ENCODE data around the gene DHX35.
"Not testable (repeated sequence)": the region's sequence is repeated elsewhere in the genome, so short reads cannot be mapped to it uniquely, and the experiment has no call there.

The DHX35 gene

DNA sequence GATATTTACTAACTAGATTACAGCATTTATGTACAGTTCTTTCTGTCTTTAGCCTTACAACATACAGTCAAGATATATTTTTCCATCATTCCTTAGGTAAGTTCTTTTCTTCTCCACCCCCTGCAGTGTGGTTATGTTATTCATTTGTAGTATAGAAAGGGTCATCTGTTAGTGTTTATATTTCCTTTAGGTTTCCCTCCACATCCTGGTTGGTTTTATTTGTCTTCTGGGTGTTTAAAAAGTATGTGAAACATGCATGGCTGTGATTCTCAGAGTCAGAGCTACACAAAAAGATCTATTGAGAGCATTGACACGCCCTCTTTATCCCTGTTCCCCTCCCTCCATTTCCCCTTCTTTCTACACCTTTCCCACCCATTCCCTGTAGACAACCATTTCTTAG is 20.1 kb downstream of the DHX35 start:
- H3K9me3 ChIP-seq (ENCODE audit: insufficient read depth, low read depth, low read length): no peaks in the 10 kb centered on the region
- H3K27ac ChIP-seq (ENCODE audit: low read length): no peak overlapping the region
- H3K4me1 ChIP-seq (ENCODE audit: insufficient read depth, low read length): peaks cover 8% of the 10 kb centered on the region; the same call in 1 of the 2 replicates
- peaks cover 41% of the 10 kb centered on the region for H3K36me3 ChIP-seq (ENCODE audit: insufficient read depth, low read depth, low read length)
- H3K4me3 ChIP-seq (ENCODE audit: low read length): no peak overlapping the region
- H3K27me3 ChIP-seq (ENCODE audit: insufficient read depth, low read length): no peaks in the 10 kb centered on the region
- no peak overlapping the region for H3K9ac ChIP-seq (ENCODE audit: low read depth, low read length)

DNA sequence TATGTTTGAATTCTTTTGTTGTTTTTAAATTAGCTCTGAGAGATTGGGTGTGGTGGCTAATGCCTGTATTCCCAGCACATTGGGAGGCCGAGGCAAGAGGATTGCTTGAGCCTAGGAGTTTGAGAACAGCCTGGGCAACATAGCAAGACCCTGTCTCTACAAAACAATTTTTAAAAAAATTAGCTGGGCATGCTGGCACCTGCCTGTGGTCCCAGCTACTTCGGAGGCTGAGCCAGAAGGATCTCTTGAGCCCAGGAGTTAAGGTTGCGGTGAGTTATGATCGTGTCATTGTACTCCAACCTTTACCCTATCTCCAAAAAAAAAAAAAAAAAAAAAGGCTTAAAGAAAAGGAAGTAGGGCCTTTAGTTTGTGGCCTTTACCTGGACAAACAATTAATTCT is 22.9 kb downstream of the DHX35 start:
- Histone ChIP-seq H3K4me3 (ENCODE audit: low read length) (no peak overlapping the region), H3K27ac (ENCODE audit: low read length) (no peak overlapping the region), H3K9ac (ENCODE audit: low read depth, low read length) (no peak overlapping the region), H3K36me3 (ENCODE audit: insufficient read depth, low read depth, low read length) (peaks cover 50% of the 10 kb centered on the region), H3K27me3 (ENCODE audit: insufficient read depth, low read length) (no peaks in the 10 kb centered on the region), H3K9me3 (ENCODE audit: insufficient read depth, low read depth, low read length) (no peaks in the 10 kb centered on the region), H3K4me1 (ENCODE audit: insufficient read depth, low read length) (peaks cover 8% of the 10 kb centered on the region; the same call in 1 of the 2 replicates)

DNA sequence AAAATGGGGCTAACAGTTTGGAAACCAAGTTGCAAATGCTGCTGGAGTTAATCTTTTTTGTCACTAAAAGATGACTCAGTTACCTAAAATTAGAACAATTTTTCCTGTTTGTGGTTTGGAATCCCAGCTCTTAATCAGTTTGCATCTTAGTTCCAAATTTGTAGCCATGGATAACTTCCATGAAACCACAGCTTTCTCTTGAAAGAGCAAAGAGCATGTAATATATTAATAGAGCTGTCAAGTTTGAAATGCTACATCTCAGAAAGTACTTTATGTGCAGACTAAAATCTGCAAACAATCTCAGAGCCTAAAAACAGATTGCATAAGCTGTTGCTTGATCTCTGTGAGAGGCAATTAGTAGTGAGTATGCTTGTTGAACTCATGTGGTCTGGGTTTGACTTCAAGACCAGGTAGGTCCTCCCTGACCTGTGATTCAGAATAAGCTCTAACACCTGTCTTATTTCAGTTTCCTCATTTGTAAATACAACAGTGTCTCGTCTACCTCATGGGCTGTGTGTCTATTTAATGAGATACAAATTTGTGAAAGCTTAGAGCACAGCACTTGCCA is 23.5 kb downstream of the DHX35 start:
- peaks cover 8% of the 10 kb centered on the region; the same call in 1 of the 2 replicates for H3K4me1 ChIP-seq (ENCODE audit: insufficient read depth, low read length)
- no peak overlapping the region for H3K27ac ChIP-seq (ENCODE audit: low read length)
- H3K36me3 ChIP-seq (ENCODE audit: insufficient read depth, low read depth, low read length): peaks cover 55% of the 10 kb centered on the region
- H3K9ac ChIP-seq (ENCODE audit: low read depth, low read length): no peak overlapping the region
- no peak overlapping the region for H3K4me3 ChIP-seq (ENCODE audit: low read length)
- H3K27me3 ChIP-seq (ENCODE audit: insufficient read depth, low read length): no peaks in the 10 kb centered on the region
- no peaks in the 10 kb centered on the region for H3K9me3 ChIP-seq (ENCODE audit: insufficient read depth, low read depth, low read length)

GRCh38 chr20:38986663-38987062 is 24.5 kb downstream of the DHX35 start:
- Histone ChIP-seq H3K9me3 (ENCODE audit: insufficient read depth, low read depth, low read length) (no peaks in the 10 kb centered on the region), H3K27me3 (ENCODE audit: insufficient read depth, low read length) (no peaks in the 10 kb centered on the region), H3K4me3 (ENCODE audit: low read length) (no peak overlapping the region), H3K27ac (ENCODE audit: low read length) (no peak overlapping the region), H3K36me3 (ENCODE audit: insufficient read depth, low read depth, low read length) (peaks cover 65% of the 10 kb centered on the region), H3K9ac (ENCODE audit: low read depth, low read length) (no peak overlapping the region), H3K4me1 (ENCODE audit: insufficient read depth, low read length) (peaks cover 8% of the 10 kb centered on the region; the same call in 1 of the 2 replicates)

GRCh38 chr20:38987777-38988176 is 25.6 kb downstream of the DHX35 start:
- peaks cover 69% of the 10 kb centered on the region for H3K36me3 ChIP-seq (ENCODE audit: insufficient read depth, low read depth, low read length)
- H3K27me3 ChIP-seq (ENCODE audit: insufficient read depth, low read length): no peaks in the 10 kb centered on the region
- H3K27ac ChIP-seq (ENCODE audit: low read length): no peak overlapping the region
- no peaks in the 10 kb centered on the region; the same call in 1 of the 2 replicates for H3K4me1 ChIP-seq (ENCODE audit: insufficient read depth, low read length)
- H3K9ac ChIP-seq (ENCODE audit: low read depth, low read length): peak overlapping the region; percentile 5; the same call in 1 of the 2 replicates
- no peak overlapping the region for H3K4me3 ChIP-seq (ENCODE audit: low read length)
- no peaks in the 10 kb centered on the region for H3K9me3 ChIP-seq (ENCODE audit: insufficient read depth, low read depth, low read length)

DNA sequence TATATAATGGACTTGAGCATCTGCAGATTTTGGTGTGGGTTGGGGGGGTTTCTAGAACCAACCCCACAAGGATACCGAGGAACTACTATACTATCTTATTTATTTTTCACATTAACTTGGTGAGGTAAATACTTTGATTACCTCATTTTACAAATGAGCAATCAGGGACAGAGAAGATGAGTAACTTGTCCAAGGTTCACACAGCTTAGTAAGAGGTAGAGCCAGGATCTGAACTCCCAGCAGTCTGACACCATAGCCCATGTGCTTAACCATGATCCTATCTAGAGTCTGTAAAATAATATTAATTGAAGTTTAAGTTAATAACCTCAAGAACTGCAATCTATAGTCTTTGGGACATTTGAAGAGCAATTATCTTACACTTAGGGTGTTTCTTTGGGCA is 28.6 kb downstream of the DHX35 start:
- H3K4me1 ChIP-seq (ENCODE audit: insufficient read depth, low read length): no peaks in the 10 kb centered on the region; the same call in 1 of the 2 replicates
- H3K4me3 ChIP-seq (ENCODE audit: low read length): no peak overlapping the region
- no peaks in the 10 kb centered on the region for H3K9me3 ChIP-seq (ENCODE audit: insufficient read depth, low read depth, low read length)
- no peaks in the 10 kb centered on the region for H3K27me3 ChIP-seq (ENCODE audit: insufficient read depth, low read length)
- peaks cover 66% of the 10 kb centered on the region for H3K36me3 ChIP-seq (ENCODE audit: insufficient read depth, low read depth, low read length)
- H3K9ac ChIP-seq (ENCODE audit: low read depth, low read length): no peak overlapping the region
- H3K27ac ChIP-seq (ENCODE audit: low read length): no peak overlapping the region

GRCh38 chr20:38991814-38992704 is 29.9 kb downstream of the DHX35 start:
- Histone ChIP-seq H3K27me3 (ENCODE audit: insufficient read depth, low read length) (no peaks in the 10 kb centered on the region), H3K9me3 (ENCODE audit: insufficient read depth, low read depth, low read length) (no peaks in the 10 kb centered on the region), H3K9ac (ENCODE audit: low read depth, low read length) (no peak overlapping the region), H3K4me1 (ENCODE audit: insufficient read depth, low read length) (no peaks in the 10 kb centered on the region; the same call in 1 of the 2 replicates), H3K4me3 (ENCODE audit: low read length) (no peak overlapping the region), H3K36me3 (ENCODE audit: insufficient read depth, low read depth, low read length) (peaks cover 75% of the 10 kb centered on the region), H3K27ac (ENCODE audit: low read length) (no peak overlapping the region)

DNA sequence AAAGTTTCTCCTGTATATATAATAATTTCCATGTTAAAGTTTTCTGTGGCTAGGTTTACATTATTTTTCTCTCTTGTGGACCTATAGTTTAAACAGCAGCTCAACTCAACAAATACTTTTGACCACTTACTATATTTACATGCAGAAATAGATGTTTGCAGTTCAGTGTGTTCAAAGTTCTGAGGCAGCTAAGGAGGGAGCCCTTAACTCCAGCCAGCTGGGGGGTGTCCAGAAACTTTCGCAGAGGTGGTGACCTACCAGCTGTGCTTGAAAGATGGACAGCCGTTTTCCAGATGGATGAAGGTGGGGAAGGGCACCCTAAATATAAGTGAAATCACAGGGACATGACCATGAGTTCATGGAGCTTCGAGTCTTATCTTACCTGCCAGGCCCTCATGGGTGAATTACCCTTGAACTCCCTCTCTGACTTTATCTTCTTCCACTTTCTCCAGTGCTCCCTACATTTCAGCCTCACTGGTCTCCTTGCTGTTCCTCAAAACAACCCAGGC is 33.4 kb downstream of the DHX35 start:
- Histone ChIP-seq H3K9me3 (ENCODE audit: insufficient read depth, low read depth, low read length) (no peaks in the 10 kb centered on the region), H3K4me3 (ENCODE audit: low read length) (no peak overlapping the region), H3K9ac (ENCODE audit: low read depth, low read length) (no peak overlapping the region), H3K36me3 (ENCODE audit: insufficient read depth, low read depth, low read length) (peaks cover 78% of the 10 kb centered on the region), H3K4me1 (ENCODE audit: insufficient read depth, low read length) (no peaks in the 10 kb centered on the region), H3K27me3 (ENCODE audit: insufficient read depth, low read length) (no peaks in the 10 kb centered on the region), H3K27ac (ENCODE audit: low read length) (no peak overlapping the region)

- not testable (repeated sequence) for H3K27ac ChIP-seq (ENCODE audit: low read length); H3K4me3 ChIP-seq (ENCODE audit: low read length); H3K9me3 ChIP-seq (ENCODE audit: insufficient read depth, low read depth, low read length); H3K9ac ChIP-seq (ENCODE audit: low read depth, low read length); H3K27me3 ChIP-seq (ENCODE audit: insufficient read depth, low read length); H3K4me1 ChIP-seq (ENCODE audit: insufficient read depth, low read length)
- peaks cover 78% of the 10 kb centered on the region for H3K36me3 ChIP-seq (ENCODE audit: insufficient read depth, low read depth, low read length)
Observed at GRCh38 chr20:38996866-38997265, 34.7 kb downstream of the DHX35 start.

GRCh38 chr20:38997622-38998021 is 35.5 kb downstream of the DHX35 start:
- Histone ChIP-seq H3K9ac (ENCODE audit: low read depth, low read length) (no peak overlapping the region), H3K4me1 (ENCODE audit: insufficient read depth, low read length) (no peaks in the 10 kb centered on the region), H3K27me3 (ENCODE audit: insufficient read depth, low read length) (no peaks in the 10 kb centered on the region), H3K9me3 (ENCODE audit: insufficient read depth, low read depth, low read length) (no peaks in the 10 kb centered on the region), H3K27ac (ENCODE audit: low read length) (no peak overlapping the region), H3K36me3 (ENCODE audit: insufficient read depth, low read depth, low read length) (peaks cover 79% of the 10 kb centered on the region), H3K4me3 (ENCODE audit: low read length) (no peak overlapping the region)

GRCh38 chr20:38999217-38999616 is 37.1 kb downstream of the DHX35 start:
- Histone ChIP-seq H3K27me3 (ENCODE audit: insufficient read depth, low read length) (no peaks in the 10 kb centered on the region), H3K4me1 (ENCODE audit: insufficient read depth, low read length) (no peaks in the 10 kb centered on the region), H3K9ac (ENCODE audit: low read depth, low read length) (no peak overlapping the region), H3K36me3 (ENCODE audit: insufficient read depth, low read depth, low read length) (peaks cover 89% of the 10 kb centered on the region), H3K27ac (ENCODE audit: low read length) (no peak overlapping the region), H3K4me3 (ENCODE audit: low read length) (no peak overlapping the region), H3K9me3 (ENCODE audit: insufficient read depth, low read depth, low read length) (no peaks in the 10 kb centered on the region)
